GM21447 (cell line): Measurements from ENCODE around the gene NFATC2IP.
A peak's percentile ranks its signal among the peaks of the same experiment; 100 is the strongest.
"Not testable (repeated sequence)": the region's sequence is repeated elsewhere in the genome, so short reads cannot be mapped to it uniquely, and the experiment has no call there.

Experiments
- ATAC-seq: cut with Tn5 transposase; IDR thresholded peaks from one replicate; pipeline ENCODE4 v1.9.1; 2021; ENCODE audit not compliant: unreplicated experiment

Gene NFATC2IP

GRCh38 chr16:28967156-28967555 is 16.4 kb downstream of the NFATC2IP start:
- ATAC-seq: no peak

DNA sequence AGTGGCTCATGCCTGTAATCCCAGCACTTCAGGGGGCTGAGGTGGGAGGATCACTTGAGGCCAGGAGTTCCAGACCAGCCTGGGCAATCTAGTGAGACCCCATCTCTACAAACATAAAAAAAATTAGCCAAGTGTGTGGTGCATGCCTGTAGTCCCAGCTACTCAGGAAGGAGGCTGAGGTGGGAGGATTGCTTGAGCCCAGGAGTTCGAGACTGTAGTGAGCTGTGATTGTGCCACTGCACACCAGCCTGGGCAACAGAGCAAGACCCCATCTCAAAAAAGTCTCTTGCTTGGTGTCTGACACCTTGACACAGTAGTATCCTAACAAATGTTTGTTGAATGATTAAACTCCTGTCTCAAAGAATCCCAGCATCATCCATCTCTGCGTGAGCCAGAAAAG is 19.0 kb downstream of the NFATC2IP start:
- not testable (repeated sequence) for ATAC-seq

GRCh38 chr16:28974007-28974436 is 23.3 kb downstream of the NFATC2IP start:
- ATAC-seq: peak; percentile 9

- peak; percentile 78 for ATAC-seq
Measured at GRCh38 chr16:28974437-28975157, 23.9 kb downstream of the NFATC2IP start, which contains the start of gene SPNS1. SPNS1 (plus strand) TSS chr16:28974778; CDS start chr16:28975152, 374 bp downstream.

DNA sequence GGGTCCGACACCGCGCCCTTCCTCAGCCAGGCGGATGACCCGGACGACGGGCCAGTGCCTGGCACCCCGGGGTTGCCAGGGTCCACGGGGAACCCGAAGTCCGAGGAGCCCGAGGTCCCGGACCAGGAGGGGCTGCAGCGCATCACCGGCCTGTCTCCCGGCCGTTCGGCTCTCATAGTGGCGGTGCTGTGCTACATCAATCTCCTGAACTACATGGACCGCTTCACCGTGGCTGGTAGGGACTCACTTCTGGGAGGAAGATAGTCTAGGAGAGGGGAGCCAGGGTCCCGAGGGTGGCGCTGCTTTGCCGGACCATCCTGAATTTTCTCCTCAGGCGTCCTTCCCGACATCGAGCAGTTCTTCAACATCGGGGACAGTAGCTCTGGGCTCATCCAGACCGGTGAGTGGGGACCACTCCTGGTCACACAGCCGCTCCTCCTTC is 24.4 kb downstream of the NFATC2IP start:
- no peak for ATAC-seq

- ATAC-seq: no peak
Measured at GRCh38 chr16:28977703-28978662, 27.2 kb downstream of the NFATC2IP start.

DNA sequence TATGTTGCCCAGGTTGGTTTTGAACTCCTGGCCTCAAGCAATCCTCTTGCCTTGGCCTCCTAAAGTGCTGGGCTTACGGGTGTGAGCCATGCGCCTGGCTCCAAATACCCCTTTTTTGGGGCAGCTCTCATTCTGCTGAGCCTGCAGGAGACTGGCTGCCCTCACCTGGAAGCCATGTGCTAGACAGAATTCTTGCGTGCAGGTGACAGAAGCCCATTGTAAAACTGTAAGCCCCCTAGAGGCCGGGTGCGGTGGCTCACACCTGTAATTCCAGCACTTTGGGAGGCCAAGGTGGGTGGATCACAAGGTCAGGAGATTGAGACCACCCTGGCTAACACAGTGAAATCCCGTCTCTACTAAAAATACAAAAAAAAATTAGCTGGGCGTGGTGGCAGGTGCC is 29.6 kb downstream of the NFATC2IP start:
- not testable (repeated sequence) for ATAC-seq

GRCh38 chr16:28980929-28981328 is 30.2 kb downstream of the NFATC2IP start:
- no peak for ATAC-seq

GRCh38 chr16:28981517-28981916 is 30.8 kb downstream of the NFATC2IP start:
- ATAC-seq: no peak

GRCh38 chr16:28982418-28982817 is 31.7 kb downstream of the NFATC2IP start:
- ATAC-seq: no peak

DNA sequence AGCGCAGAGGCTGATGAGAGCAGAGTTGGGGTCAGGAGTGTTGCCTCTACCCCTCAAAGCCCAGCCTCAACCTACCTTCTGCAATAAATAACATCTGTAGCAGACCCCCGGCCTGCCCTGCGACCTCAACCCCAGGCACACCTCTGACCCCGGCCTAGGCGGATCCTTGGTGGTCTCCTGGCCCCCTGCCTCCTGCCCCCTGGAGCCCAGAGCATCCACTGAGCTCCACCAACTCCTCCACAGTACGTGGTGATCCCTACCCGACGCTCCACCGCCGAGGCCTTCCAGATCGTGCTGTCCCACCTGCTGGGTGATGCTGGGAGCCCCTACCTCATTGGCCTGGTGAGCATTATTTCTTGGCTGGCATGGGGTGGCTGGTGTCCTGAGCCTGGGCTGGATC is 32.2 kb downstream of the NFATC2IP start:
- ATAC-seq: no peak

GRCh38 chr16:28983644-28984043 is 32.9 kb downstream of the NFATC2IP start:
- ATAC-seq: no peak

- no peak for ATAC-seq
Measured at GRCh38 chr16:28984091-28984490, 33.4 kb downstream of the NFATC2IP start.

DNA sequence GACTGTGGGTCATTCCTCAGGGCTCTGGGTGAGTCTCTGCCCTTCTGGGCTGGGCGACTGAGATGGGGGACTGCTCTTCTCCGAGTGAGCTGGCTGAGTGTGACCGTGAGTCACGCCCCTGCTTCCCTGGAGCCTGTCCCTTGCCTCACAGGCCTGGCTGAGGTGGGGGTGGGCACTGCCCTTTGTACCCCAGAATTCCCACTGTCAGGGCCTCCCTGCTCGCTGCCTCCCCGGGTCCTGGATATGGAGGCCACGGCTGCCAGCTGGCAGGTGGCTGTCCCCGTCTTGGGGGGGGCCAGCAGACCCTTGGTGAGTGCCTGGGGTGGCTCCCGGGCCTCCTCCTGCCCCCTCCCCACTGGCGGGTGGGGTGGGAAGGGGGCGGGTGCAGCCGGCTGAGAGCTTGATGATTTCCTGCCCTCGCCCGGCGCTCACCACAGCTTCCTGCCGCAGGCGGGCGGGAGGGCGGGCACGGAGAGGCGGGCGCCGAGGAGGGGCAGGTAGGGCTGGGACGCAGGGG is 33.9 kb downstream of the NFATC2IP start, which contains the start of gene LAT:
LAT (plus strand) TSS at position 434 of the 517 bp plus-strand sequence. CDS start 366 bp downstream, outside the sequence.
- ATAC-seq: no peak

DNA sequence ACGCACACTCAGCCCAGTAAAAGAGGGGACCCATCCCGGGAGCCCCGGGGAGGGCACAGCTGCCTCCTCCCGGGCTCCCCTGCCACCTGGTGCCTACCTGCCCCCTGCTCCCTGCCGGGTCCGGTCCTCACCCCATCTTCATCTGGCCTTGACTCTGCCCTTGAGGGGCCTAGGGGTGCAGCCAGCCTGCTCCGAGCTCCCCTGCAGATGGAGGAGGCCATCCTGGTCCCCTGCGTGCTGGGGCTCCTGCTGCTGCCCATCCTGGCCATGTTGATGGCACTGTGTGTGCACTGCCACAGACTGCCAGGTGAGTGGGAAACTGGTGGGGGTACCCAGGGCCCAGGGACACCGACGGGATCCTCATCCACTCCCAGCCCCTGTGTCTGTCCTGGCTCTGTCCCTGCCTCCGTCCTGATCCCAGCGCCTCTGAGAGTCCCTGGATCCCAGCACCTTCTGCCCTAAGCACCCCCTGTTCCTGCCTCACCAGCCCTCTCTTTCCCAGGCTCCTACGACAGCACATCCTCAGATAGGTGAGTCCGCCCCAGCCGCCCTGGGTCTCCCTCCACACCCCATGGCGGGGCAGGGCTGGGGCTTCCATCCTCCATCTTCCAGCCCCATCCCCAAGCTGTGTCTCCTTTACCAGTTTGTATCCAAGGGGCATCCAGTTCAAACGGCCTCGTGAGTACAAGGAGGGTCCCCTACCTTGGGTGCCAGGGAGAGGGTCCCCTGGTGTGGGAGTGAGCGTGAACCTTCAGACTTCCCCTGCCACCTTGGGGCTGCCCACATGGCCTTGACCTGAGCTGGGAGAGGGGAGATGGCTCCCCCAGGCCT is 34.7 kb downstream of the NFATC2IP start:
- ATAC-seq: no peak

DNA sequence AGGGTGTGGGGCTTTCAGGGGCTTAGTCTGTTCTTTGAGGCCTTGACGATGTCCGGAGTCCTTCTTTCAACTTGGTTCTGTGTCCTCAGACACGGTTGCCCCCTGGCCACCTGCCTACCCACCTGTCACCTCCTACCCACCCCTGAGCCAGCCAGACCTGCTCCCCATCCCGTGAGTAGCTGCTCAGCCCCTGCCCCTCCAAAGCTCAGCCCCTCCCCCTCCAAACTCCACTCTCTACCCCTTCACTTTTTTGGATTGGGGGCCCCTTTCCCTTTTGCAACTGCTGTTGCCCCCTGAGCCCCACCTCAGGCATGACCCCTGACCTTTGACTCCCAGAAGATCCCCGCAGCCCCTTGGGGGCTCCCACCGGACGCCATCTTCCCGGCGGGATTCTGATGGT is 35.3 kb downstream of the NFATC2IP start:
- ATAC-seq: no peak

DNA sequence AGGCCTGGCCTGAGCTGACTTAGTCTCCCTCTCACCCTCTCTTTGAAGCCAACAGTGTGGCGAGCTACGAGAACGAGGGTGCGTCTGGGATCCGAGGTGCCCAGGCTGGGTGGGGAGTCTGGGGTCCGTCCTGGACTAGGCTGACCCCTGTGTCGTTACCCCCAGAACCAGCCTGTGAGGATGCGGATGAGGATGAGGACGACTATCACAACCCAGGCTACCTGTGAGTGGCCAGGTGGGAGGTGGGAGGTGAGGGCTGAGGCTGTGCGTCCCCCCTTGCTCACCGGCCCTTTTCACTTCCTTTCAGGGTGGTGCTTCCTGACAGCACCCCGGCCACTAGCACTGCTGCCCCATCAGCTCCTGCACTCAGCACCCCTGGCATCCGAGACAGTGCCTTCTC is 35.8 kb downstream of the NFATC2IP start:
- no peak for ATAC-seq

DNA sequence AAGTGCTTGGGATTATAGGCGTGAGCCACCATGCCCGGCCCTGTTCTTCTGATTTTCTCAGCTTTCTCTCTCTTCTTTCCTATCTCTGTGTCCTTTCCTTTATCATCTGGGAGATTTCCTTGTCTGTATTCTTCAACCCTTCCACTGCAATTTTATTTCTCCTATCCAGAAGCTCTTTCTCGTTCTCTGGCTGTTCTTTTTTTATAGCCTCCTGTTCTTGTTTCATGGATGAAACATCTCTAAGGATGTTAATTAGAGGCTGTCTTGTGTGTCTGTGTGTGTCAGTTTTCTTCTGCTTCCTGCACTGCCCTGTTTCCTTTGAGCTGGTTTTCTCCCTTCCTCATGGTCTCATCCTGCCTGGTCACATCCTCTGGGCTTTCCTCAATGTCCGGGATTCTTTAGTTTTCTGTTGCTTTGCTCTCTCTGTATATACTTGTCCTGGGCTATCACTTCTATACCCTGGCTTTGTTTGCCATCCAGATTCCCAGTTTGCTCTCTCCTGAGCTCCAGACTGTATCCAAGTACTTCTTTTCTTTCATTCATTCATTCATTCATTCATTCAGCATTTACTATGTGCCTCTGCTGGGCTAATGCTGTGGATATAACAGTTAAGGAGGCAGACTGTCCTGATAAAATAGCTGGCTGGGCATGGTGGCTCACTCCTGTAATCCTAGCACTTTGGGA is 36.6 kb downstream of the NFATC2IP start:
- ATAC-seq: no peak

- ATAC-seq: no peak
Measured at GRCh38 chr16:28989363-28989762, 38.6 kb downstream of the NFATC2IP start.
